Measurements from ENCODE around the gene KIF3B.

Gene KIF3B

GRCh38 chr20:32329817-32330554 lies 52.5 kb downstream of the KIF3B start:
- peak; percentile 84 for DNase-seq (ENCODE audit: low read depth)
- no peak for TF ChIP-seq CTCF (IDR thresholded peaks at IDR 0.05; ENCODE audit: insufficient read depth, low read depth, low read length, missing control alignments)
- H3K4me3 ChIP-seq (ENCODE audit: low read length): no peak overlapping the region

GRCh38 chr20:32330555-32330897 lies 53.1 kb downstream of the KIF3B start:
- DNase-seq (ENCODE audit: low read depth): no peak
- no peak overlapping the region for H3K4me3 ChIP-seq (ENCODE audit: low read length)
- no peak for TF ChIP-seq CTCF (IDR thresholded peaks at IDR 0.05; ENCODE audit: insufficient read depth, low read depth, low read length, missing control alignments)

GRCh38 chr20:32332614-32333013 lies 55.2 kb downstream of the KIF3B start:
- no peak for TF ChIP-seq CTCF (IDR thresholded peaks at IDR 0.05; ENCODE audit: insufficient read depth, low read depth, low read length, missing control alignments)
- DNase-seq (ENCODE audit: low read depth): peak; percentile 86
- H3K4me3 ChIP-seq (ENCODE audit: low read length): no peak overlapping the region

GRCh38 chr20:32333181-32333987 lies 55.9 kb downstream of the KIF3B start:
- DNase-seq (ENCODE audit: low read depth): no peak
- TF ChIP-seq CTCF (IDR thresholded peaks at IDR 0.05; ENCODE audit: insufficient read depth, low read depth, low read length, missing control alignments): no peak
- H3K4me3 ChIP-seq (ENCODE audit: low read length): no peak overlapping the region

GRCh38 chr20:32333988-32334885 lies 56.8 kb downstream of the KIF3B start:
- no peak for TF ChIP-seq CTCF (IDR thresholded peaks at IDR 0.05; ENCODE audit: insufficient read depth, low read depth, low read length, missing control alignments)
- H3K4me3 ChIP-seq (ENCODE audit: low read length): no peak overlapping the region
- DNase-seq (ENCODE audit: low read depth): peak; percentile 34

- no peak overlapping the region for H3K4me3 ChIP-seq (ENCODE audit: low read length)
- TF ChIP-seq CTCF (IDR thresholded peaks at IDR 0.05; ENCODE audit: insufficient read depth, low read depth, low read length, missing control alignments): peak; percentile 66
- DNase-seq (ENCODE audit: low read depth): peak; percentile 44
These were observed 59.5 kb downstream of the KIF3B start for GRCh38 chr20:32336918-32337347.
